GM11168 (cell line): ENCODE measurements around the gene NPTX1.

Experiments
- in situ Hi-C: fragments of 300-500 bp; cut with MboI; formaldehyde crosslinking; loops from one replicate; pipeline ENCODE4 v1.12.0; 2022; ENCODE audit warnings: low sequenced_read_pairs; ENCODE audit not compliant: unreplicated experiment

Gene NPTX1

GRCh38 chr17:80481284-80482057 is 5.1 kb upstream of the NPTX1 start:
- in situ Hi-C loops: no loop called here

- in situ Hi-C loops: no loop called here
These were observed 3.8 kb upstream of the NPTX1 start for GRCh38 chr17:80480248-80480647.

GRCh38 chr17:80479246-80479566 is 2.8 kb upstream of the NPTX1 start:
- in situ Hi-C loops: no loop called here

- in situ Hi-C loops: no loop called here
These were observed 2.3 kb upstream of the NPTX1 start for GRCh38 chr17:80478487-80479245.

GRCh38 chr17:80477647-80478478 is 1.5 kb upstream of the NPTX1 start:
- in situ Hi-C loops: no loop called here

- in situ Hi-C loops: no loop called here
These were observed 655 bp upstream of the NPTX1 start for GRCh38 chr17:80476877-80477646.

GRCh38 chr17:80474961-80475909 is 1.2 kb downstream of the NPTX1 start:
- in situ Hi-C loops: no loop called here

GRCh38 chr17:80474231-80474960 is 2.0 kb downstream of the NPTX1 start:
- in situ Hi-C loops: no loop called here

- in situ Hi-C loops: no loop called here
These were observed 2.7 kb downstream of the NPTX1 start for GRCh38 chr17:80473701-80474100.

- in situ Hi-C loops: no loop called here
These were observed 3.4 kb downstream of the NPTX1 start for GRCh38 chr17:80472996-80473395.

GRCh38 chr17:80471922-80472321 is 4.5 kb downstream of the NPTX1 start:
- in situ Hi-C loops: no loop called here

- in situ Hi-C loops: no loop called here
These were observed 5.8 kb downstream of the NPTX1 start for GRCh38 chr17:80470603-80471002.

GRCh38 chr17:80469667-80470066 is 6.7 kb downstream of the NPTX1 start:
- in situ Hi-C loops: no loop called here

GRCh38 chr17:80468781-80469493 is 7.5 kb downstream of the NPTX1 start:
- in situ Hi-C loops: no loop called here

GRCh38 chr17:80468242-80468641 is 8.2 kb downstream of the NPTX1 start:
- in situ Hi-C loops: no loop called here

- in situ Hi-C loops: no loop called here
These were observed 10.2 kb downstream of the NPTX1 start for GRCh38 chr17:80466188-80466705.

- in situ Hi-C loops: no loop called here
These were observed 11.0 kb downstream of the NPTX1 start for GRCh38 chr17:80465327-80465974.
